ENCODE measurements around the gene TRIM38. TPM values are rescaled to one million over a fixed set of nuclear protein-coding genes. Genes with fewer than 3 reads are reported as not detected.

The TRIM38 gene
- total and polyA plus RNA-seq, 2 of the 13 experiments (the other 11 are each of a cell fraction or from before 2014, with no cell fraction given): 2.5 to 3.1 TPM

DNA sequence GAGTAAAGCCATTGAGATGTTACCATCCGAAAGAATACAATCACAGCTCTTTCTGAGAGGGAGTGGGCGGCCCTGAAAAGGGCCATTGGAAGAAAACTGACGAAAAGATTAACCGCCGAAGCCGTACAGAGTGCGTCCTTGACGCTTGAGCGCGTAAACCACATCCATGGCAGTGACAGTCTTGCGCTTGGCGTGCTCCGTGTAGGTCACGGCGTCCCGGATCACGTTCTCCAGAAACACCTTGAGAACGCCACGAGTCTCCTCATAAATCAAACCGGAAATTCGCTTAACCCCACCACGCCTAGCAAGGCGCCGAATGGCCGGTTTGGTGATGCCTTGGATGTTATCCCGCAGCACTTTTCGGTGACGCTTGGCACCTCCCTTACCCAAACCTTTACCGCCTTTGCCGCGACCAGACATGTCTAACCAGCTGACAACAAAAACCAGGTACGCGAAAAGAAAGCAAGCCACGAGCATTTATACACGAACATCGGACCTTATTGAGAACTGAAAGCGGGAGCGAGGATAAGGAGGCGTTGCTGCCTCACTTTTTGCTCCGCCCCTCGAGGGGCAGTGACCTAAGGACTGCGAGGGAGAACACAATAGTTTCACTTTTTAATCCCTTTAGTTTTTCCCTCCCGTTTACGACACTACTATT, 64.4 kb downstream of the TRIM38 start (continued):
- TF ChIP-seq, protein P1, sequence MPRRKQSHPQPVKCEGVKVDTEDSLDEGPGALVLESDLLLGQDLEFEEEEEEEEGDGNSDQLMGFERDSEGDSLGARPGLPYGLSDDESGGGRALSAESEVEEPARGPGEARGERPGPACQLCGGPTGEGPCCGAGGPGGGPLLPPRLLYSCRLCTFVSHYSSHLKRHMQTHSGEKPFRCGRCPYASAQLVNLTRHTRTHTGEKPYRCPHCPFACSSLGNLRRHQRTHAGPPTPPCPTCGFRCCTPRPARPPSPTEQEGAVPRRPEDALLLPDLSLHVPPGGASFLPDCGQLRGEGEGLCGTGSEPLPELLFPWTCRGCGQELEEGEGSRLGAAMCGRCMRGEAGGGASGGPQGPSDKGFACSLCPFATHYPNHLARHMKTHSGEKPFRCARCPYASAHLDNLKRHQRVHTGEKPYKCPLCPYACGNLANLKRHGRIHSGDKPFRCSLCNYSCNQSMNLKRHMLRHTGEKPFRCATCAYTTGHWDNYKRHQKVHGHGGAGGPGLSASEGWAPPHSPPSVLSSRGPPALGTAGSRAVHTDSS (CRISPR knock-in tag; conservative IDR thresholded peaks at IDR 0.05): peak; percentile 68; the same call in 1 of the 2 replicates
- TF ChIP-seq ZFP1 (CRISPR knock-in tag; IDR thresholded peaks at IDR 0.05): peak; percentile 50; the same call in 1 of the 2 replicates
- peak; percentile 95 for TF ChIP-seq ZFP41 (CRISPR knock-in tag; IDR thresholded peaks at IDR 0.05; ENCODE audit: borderline replicate concordance)
- peak; percentile 44; the same call in 1 of the 2 replicates for TF ChIP-seq HOXD1 (CRISPR knock-in tag; IDR thresholded peaks at IDR 0.05)
- 0 out of 2 replicates have a peak, but pooled peaks have one; percentile 9 for TF ChIP-seq FOXM1 (CRISPR knock-in tag; IDR thresholded peaks at IDR 0.05)
- no peak for TF ChIP-seq SYNCRIP (IDR thresholded peaks at IDR 0.05; ENCODE audit: insufficient read depth, low read depth, low read length)
- peak; percentile 92 for TF ChIP-seq AKNA (CRISPR knock-in tag; IDR thresholded peaks at IDR 0.05; ENCODE audit: borderline replicate concordance)
- TF ChIP-seq, protein P2, sequence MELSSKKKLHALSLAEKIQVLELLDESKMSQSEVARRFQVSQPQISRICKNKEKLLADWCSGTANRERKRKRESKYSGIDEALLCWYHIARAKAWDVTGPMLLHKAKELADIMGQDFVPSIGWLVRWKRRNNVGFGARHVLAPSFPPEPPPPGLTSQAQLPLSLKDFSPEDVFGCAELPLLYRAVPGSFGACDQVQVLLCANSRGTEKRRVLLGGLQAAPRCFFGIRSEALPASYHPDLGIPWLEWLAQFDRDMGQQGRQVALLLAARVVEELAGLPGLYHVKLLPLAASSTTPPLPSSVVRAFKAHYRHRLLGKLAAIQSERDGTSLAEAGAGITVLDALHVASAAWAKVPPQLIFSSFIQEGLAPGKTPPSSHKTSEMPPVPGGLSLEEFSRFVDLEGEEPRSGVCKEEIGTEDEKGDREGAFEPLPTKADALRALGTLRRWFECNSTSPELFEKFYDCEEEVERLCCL (CRISPR knock-in tag; IDR thresholded peaks at IDR 0.05; ENCODE audit: borderline replicate concordance): 0 out of 2 replicates have a peak, but pooled peaks have one; percentile 50
- peak; percentile 66 for TF ChIP-seq YY1 (IDR thresholded peaks at IDR 0.05; ENCODE audit: insufficient read depth, insufficient replicate concordance, low read depth, low read length)
- 0 out of 2 replicates have a peak, but pooled peaks have one; percentile 67 for TF ChIP-seq KLF6 (CRISPR knock-in tag; IDR thresholded peaks at IDR 0.05)
- TF ChIP-seq POLR2G (IDR thresholded peaks at IDR 0.05; ENCODE audit: low read depth, low read length): peak; percentile 99
- no peak; the same call in 1 of the 2 replicates for TF ChIP-seq ZNF619 (CRISPR knock-in tag; IDR thresholded peaks at IDR 0.05)
- TF ChIP-seq ZBTB26 (CRISPR knock-in tag; IDR thresholded peaks at IDR 0.05; ENCODE audit: borderline replicate concordance): peak; percentile 48; the same call in 1 of the 2 replicates
- 0 out of 2 replicates have a peak, but pooled peaks have one; percentile 67 for TF ChIP-seq HDAC6 (IDR thresholded peaks at IDR 0.05; ENCODE audit: low read depth, low read length)
- peak; percentile 62 for TF ChIP-seq NR2F6 (IDR thresholded peaks at IDR 0.05)
- TF ChIP-seq NR2F6 (CRISPR knock-in tag; IDR thresholded peaks at IDR 0.05): peak; percentile 64; the same call in 1 of the 2 replicates
